ENCODE data around the gene DNASE1L1. TPM values are rescaled to one million over a fixed set of nuclear protein-coding genes. Genes with fewer than 3 reads are reported as not detected.

The DNASE1L1 gene
- total RNA-seq, 4 donors from 2014 or later = 15.9 to 156 (median 36.9) TPM

DNA sequence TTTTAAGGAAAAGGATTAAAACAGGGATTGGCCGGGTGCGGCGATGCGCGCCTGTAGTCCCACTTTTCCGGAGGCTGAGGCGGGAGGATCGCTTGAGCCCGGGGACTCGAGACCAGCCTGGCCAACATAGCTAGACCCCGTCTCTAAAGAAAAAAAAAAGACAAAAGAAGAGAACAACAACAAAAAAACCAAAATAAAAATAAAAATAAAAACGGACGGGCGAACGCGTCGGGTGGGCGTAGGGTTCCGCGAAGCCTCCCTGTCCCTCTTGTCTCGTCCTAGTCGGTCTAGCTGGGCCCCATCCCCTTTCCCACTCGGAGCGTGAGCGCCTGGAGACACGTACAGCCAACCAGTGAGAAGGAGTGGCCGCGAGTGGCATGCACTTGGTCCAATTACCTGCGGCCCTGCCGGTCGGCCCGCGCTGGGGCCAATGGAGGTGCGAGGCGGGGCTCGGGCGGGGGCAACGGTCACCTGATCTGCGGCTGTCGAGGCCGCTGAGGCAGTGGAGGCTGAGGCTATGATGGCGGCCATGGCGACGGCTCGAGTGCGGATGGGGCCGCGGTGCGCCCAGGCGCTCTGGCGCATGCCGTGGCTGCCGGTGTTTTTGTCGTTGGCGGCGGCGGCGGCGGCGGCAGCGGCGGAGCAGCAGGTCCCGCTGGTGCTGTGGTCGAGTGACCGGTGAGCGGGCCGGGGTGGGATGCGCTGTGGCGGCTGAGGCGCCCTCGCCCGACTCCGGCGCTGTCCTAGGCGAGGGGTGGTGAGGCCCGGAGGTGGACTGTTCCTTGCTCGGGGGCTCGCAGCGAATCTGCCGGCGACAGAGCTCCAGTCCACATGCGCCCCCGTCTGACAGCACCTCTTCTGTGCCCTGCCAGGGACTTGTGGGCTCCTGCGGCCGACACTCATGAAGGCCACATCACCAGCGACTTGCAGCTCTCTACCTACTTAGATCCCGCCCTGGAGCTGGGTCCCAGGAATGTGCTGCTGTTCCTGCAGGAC is 19.4 kb upstream of the DNASE1L1 start, which contains the start of gene ATP6AP1:
ATP6AP1 (plus strand) TSS at position 502 of the 996 bp plus-strand sequence; CDS start at position 518, 16 bp downstream.
- Histone ChIP-seq H3K36me3 (no peaks in the 10 kb centered on the region), H3K27ac (peak within 1 kb of the TSS; percentile 81 to 89 (median 86)), H3K4me3 (peak within 1 kb of the TSS; percentile 55 to 92 (median 74)), H3K9me3 (no peaks in the 10 kb centered on the region), H3K27me3 (no peaks in the 10 kb centered on the region), H3K4me1 (peaks cover 0 to 15% (median 4%) of the 10 kb centered on the region in 4 donors)
- no peak for TF ChIP-seq EP300 (IDR thresholded peaks at IDR 0.05; ENCODE audit: low read depth)
- TF ChIP-seq, protein P1, sequence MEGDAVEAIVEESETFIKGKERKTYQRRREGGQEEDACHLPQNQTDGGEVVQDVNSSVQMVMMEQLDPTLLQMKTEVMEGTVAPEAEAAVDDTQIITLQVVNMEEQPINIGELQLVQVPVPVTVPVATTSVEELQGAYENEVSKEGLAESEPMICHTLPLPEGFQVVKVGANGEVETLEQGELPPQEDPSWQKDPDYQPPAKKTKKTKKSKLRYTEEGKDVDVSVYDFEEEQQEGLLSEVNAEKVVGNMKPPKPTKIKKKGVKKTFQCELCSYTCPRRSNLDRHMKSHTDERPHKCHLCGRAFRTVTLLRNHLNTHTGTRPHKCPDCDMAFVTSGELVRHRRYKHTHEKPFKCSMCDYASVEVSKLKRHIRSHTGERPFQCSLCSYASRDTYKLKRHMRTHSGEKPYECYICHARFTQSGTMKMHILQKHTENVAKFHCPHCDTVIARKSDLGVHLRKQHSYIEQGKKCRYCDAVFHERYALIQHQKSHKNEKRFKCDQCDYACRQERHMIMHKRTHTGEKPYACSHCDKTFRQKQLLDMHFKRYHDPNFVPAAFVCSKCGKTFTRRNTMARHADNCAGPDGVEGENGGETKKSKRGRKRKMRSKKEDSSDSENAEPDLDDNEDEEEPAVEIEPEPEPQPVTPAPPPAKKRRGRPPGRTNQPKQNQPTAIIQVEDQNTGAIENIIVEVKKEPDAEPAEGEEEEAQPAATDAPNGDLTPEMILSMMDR (IDR thresholded peaks at IDR 0.05) = no peak
- TF ChIP-seq POLR2A (IDR thresholded peaks at IDR 0.05) = peak; percentile 74
- TF ChIP-seq POLR2AphosphoS5 (IDR thresholded peaks at IDR 0.05) = peak; percentile 73 to 76 (median 75)
- WGBS, 2 donors (ENCODE audit: low coverage in 1 of 2) = 47% methylated on average over 83 of the region's 87 CpGs; no CpG with 5 or more reads in 1 of the 2 donors
- in situ Hi-C loops (cut with MboI; ENCODE audit: low pct_ligation_motif_present in 1 of 4, low pct_unique_long_range_greater_than_20kb in 1 of 4, low sequenced_read_pairs in 3 of 4) (no loop called here), intact Hi-C loops (cut with DNase I; ENCODE audit: low total_unique reads) (no loop called here)
- DNase-seq = peak; percentile 93

DNA sequence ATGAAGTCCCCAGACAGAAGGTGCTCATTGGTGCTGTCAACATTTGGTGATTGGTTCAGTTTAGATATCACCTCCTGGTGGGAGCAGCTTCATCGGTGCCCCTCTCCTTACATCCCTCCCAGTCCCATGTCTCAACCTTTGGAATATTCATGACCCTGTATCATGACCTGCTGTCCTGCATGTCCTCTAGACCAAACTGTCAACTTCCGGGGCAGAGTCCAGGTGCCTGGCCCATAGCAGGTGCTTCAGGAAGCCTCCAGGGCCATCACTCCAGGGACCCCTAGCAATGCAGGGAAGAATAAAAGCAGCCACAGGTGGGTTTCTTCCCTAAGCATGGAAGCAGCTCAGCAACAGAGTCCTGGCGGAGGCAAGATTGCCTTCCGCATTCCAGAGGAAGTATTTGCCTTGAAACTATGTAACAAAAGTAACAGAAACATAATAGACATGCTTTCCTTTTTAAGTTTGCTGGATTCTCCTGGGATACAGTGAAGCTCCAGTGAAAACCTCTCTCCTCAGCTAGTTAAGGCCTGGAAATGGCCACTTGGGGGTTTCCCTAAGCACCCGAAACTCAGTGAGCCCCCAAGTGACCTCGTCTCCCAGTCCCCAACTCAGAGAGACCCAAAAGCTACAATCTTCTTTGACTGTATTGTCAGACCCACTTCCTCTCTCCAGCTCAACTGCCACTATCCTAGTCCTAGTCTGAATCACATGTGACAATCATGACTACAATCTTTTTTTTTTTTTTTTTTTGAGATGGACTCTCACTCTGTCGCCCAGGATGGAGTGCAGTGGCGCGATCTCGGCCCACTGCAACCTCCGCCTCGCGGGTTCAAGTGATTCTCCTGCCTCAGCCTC is 18.1 kb upstream of the DNASE1L1 start:
- intact Hi-C loops (cut with DNase I; ENCODE audit: low total_unique reads) (no loop called here), in situ Hi-C loops (cut with MboI; ENCODE audit: low pct_ligation_motif_present in 1 of 4, low pct_unique_long_range_greater_than_20kb in 1 of 4, low sequenced_read_pairs in 3 of 4) (no loop called here)
- Histone ChIP-seq H3K36me3 (no peaks in the 10 kb centered on the region), H3K27ac (no peak overlapping the region), H3K27me3 (no peaks in the 10 kb centered on the region), H3K9me3 (no peaks in the 10 kb centered on the region), H3K4me1 (peaks cover 0 to 15% (median 4%) of the 10 kb centered on the region in 4 donors), H3K4me3 (no peak overlapping the region)
- no peak for DNase-seq
- no peak for TF ChIP-seq POLR2A (IDR thresholded peaks at IDR 0.05)
- no peak for TF ChIP-seq EP300 (IDR thresholded peaks at IDR 0.05; ENCODE audit: low read depth)
- no peak for TF ChIP-seq POLR2AphosphoS5 (IDR thresholded peaks at IDR 0.05)
- TF ChIP-seq, protein P1 (IDR thresholded peaks at IDR 0.05) = no peak
- WGBS, 2 donors (ENCODE audit: low coverage in 1 of 2) = 87% methylated on average over 13 of the region's 13 CpGs; no CpG with 5 or more reads in 1 of the 2 donors

DNA sequence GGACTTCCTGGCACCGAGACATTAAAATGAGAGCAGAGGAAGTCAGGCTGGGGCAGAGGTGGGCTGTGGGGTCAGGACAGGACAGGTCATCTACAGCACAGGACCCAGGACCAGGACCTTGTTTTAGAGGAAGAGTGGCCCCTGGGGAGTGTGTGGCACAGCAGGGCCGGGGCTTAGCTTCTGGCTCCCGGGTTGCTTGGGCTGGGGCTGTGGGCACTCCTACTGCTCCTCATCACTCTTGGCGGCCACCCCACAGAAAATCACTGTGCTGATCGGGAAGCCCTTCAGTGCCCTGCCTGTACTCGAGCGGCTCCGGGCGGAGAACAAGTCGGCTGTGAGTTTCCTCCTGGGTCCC is 11.3 kb upstream of the DNASE1L1 start:
- Histone ChIP-seq H3K27me3 (no peaks in the 10 kb centered on the region), H3K9me3 (no peaks in the 10 kb centered on the region), H3K4me3 (no peak overlapping the region), H3K4me1 (no peaks in the 10 kb centered on the region), H3K36me3 (no peaks in the 10 kb centered on the region), H3K27ac (no peak overlapping the region)
- in situ Hi-C loops (cut with MboI; ENCODE audit: low pct_ligation_motif_present in 1 of 4, low pct_unique_long_range_greater_than_20kb in 1 of 4, low sequenced_read_pairs in 3 of 4) (loop anchor here in 3 of 4 donors (25.0 kb wide), 1 partner anchor 117 kb away; the partner anchor contains the start of genes G6PD (in 3 of the 3) and IKBKG (in 3 of the 3)), intact Hi-C loops (cut with DNase I; ENCODE audit: low total_unique reads) (no loop called here)
- TF ChIP-seq EP300 (IDR thresholded peaks at IDR 0.05; ENCODE audit: low read depth) (no peak), POLR2A (IDR thresholded peaks at IDR 0.05) (no peak), POLR2AphosphoS5 (IDR thresholded peaks at IDR 0.05) (no peak)
- TF ChIP-seq, protein P1 (IDR thresholded peaks at IDR 0.05) = no peak
- no peak for DNase-seq
- WGBS, 2 donors (ENCODE audit: low coverage in 1 of 2) = 90% methylated on average over 10 of the region's 10 CpGs; no CpG with 5 or more reads in 1 of the 2 donors

Data from transverse colon (tissue), 4 donors.